Progenitor cell of endocrine pancreas (in vitro differentiated cells): ENCODE results near the gene GALK1. TPM values are rescaled to one million over a fixed set of nuclear protein-coding genes. Genes with fewer than 3 reads are reported as not detected.

Source experiments
- DNase-seq: peaks from one replicate; pipeline ENCODE4 v3.0.0; 2021; ENCODE audit warnings: low spot score; ENCODE audit not compliant: unreplicated experiment
- H3K27ac Mint-ChIP-seq: 2 replicates; pipeline ENCODE4 v1.8.0; 2021; ENCODE audit warnings: mild to moderate bottlenecking, moderate library complexity, mixed read lengths
- H3K27me3 Mint-ChIP-seq: 2 replicates; pipeline ENCODE4 v1.8.0; 2021; ENCODE audit warnings: mixed read lengths
- H3K36me3 Mint-ChIP-seq: 2 replicates; pipeline ENCODE4 v1.8.0; 2022; ENCODE audit warnings: mixed read lengths; ENCODE audit not compliant: insufficient read depth
- H3K4me1 Mint-ChIP-seq: 2 replicates; pipeline ENCODE4 v1.8.0; 2021; ENCODE audit warnings: low read depth, mixed read lengths
- H3K4me3 Mint-ChIP-seq: 2 replicates; pipeline ENCODE4 v1.8.0; 2021; ENCODE audit warnings: low read depth, mild to moderate bottlenecking, moderate library complexity, mixed read lengths
- H3K9me3 Mint-ChIP-seq: 2 replicates; pipeline ENCODE4 v1.8.0; 2021; ENCODE audit warnings: low read depth, mixed read lengths
- total RNA-seq: library from RNA; stranded (reverse); gene quantifications from 2 replicates; pipeline ENCODE4 v1.2.1, GENCODE V29; 2021
- TF ChIP-seq, protein P1 (sequence below): fragments of 200-600 bp; sonication (generic); IDR thresholded peaks from one replicate; pipeline ENCODE4 v1.5.0; 2021; ENCODE audit warnings: antibody characterized with exemption, mild to moderate bottlenecking; ENCODE audit not compliant: unreplicated experiment

The GALK1 gene
- total RNA-seq, 1 donor from 2014 or later, result 11.2 TPM

DNA sequence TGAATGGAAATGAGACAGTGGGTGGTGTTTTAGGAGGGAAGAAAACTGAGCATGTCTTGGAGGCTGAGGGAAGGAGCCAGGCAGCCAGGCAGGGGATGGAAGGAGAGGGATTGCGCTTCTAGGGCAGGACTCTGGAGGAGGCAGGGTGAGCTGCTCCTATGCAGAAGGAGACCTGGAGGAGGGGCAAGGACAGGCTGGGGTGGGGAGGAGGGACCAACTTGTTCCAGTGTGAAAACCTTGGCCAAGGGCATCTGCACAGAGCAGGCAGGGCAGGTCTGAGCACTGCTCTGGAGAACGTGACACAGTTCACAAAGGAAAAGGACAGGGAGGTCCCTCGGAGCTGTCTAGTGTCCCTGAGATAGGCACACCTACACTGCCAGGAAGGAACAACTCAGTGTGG is 5.5 kb downstream of the GALK1 start:
- Mint-ChIP-seq H3K36me3 (no peaks in the 10 kb centered on the region), H3K4me3 (no peak overlapping the region), H3K27me3 (peaks cover 10% of the 10 kb centered on the region), H3K4me1 (peaks cover 6% of the 10 kb centered on the region), H3K27ac (peak overlapping the region; percentile 13), H3K9me3 (no peaks in the 10 kb centered on the region)
- TF ChIP-seq, protein P1, sequence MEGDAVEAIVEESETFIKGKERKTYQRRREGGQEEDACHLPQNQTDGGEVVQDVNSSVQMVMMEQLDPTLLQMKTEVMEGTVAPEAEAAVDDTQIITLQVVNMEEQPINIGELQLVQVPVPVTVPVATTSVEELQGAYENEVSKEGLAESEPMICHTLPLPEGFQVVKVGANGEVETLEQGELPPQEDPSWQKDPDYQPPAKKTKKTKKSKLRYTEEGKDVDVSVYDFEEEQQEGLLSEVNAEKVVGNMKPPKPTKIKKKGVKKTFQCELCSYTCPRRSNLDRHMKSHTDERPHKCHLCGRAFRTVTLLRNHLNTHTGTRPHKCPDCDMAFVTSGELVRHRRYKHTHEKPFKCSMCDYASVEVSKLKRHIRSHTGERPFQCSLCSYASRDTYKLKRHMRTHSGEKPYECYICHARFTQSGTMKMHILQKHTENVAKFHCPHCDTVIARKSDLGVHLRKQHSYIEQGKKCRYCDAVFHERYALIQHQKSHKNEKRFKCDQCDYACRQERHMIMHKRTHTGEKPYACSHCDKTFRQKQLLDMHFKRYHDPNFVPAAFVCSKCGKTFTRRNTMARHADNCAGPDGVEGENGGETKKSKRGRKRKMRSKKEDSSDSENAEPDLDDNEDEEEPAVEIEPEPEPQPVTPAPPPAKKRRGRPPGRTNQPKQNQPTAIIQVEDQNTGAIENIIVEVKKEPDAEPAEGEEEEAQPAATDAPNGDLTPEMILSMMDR, result no peak
- no peak for DNase-seq

DNA sequence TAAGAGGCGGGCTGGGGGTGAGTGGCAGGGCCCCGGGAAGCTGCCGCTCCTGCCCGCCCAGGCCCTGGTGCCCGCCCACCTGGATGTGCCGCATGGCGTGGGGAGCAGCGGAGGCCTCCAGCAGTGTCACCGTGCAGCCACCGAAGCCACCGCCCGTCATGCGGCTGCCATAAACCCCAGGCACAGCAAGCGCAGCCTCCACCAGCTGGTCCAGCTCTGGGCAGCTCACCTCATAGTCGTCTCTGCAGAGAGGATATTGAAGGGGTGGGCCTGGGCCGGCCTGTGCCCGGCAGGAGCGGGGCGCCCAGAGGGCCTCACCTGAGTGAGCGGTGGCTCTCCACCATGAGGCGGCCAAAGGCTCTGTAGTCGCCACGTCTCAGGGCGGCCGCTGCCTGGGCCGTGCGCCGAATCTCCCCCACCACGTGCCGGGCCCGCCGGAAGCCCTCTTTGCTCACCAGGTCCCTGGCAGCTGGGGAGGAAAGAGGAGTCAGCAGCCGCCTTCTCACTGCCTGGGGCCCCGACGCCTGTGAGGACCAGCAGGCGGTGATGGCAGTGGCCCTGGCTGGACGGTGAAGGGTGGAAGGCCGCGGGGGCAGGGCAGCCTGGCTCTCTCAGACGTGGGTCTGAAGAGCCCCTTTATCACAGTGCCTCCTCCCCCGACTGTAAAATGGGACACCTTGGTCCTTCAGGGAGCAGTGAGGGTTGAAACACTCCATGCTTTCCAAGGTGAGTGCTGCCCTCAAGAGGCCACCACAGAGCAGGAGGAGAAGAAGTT is 6.7 kb downstream of the GALK1 start:
- no peak for DNase-seq
- no peaks in the 10 kb centered on the region for H3K9me3 Mint-ChIP-seq
- H3K36me3 Mint-ChIP-seq, result no peaks in the 10 kb centered on the region
- no peak overlapping the region for H3K4me3 Mint-ChIP-seq
- peaks cover 3% of the 10 kb centered on the region for H3K4me1 Mint-ChIP-seq
- TF ChIP-seq, protein P1, result peak; percentile 19
- H3K27me3 Mint-ChIP-seq, result peaks cover 10% of the 10 kb centered on the region
- H3K27ac Mint-ChIP-seq, result no peak overlapping the region

DNA sequence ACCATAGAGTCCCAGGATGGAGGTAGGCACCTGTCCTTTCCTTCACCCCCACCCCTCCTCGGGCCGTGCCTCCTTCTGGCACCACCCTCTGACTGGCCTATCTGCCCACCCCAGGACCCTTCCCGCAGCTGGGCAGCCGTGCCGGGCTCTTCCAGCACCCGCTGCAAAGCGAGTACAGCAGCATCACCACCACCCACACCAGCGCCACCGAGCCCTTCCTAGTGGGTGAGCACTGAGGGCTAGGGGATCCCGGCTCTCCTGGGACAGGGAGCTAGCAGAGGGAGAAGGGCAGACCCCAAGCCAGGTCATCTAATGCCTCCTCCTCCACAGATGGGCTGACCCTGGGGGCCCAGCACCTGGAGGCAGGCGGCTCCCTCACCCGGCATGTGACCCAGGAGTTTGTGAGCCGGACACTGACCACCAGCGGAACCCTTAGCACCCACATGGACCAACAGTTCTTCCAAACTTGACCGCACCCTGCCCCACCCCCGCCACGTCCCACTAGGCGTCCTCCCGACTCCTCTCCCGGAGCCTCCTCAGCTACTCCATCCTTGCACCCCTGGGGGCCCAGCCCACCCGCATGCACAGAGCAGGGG is 7.8 kb downstream of the GALK1 start:
- H3K4me3 Mint-ChIP-seq, result no peak overlapping the region
- H3K36me3 Mint-ChIP-seq, result no peaks in the 10 kb centered on the region
- no peak overlapping the region for H3K27ac Mint-ChIP-seq
- TF ChIP-seq, protein P1, result no peak
- no peak for DNase-seq
- H3K9me3 Mint-ChIP-seq, result no peaks in the 10 kb centered on the region
- peaks cover 3% of the 10 kb centered on the region for H3K4me1 Mint-ChIP-seq
- H3K27me3 Mint-ChIP-seq, result peaks cover 4% of the 10 kb centered on the region

DNA sequence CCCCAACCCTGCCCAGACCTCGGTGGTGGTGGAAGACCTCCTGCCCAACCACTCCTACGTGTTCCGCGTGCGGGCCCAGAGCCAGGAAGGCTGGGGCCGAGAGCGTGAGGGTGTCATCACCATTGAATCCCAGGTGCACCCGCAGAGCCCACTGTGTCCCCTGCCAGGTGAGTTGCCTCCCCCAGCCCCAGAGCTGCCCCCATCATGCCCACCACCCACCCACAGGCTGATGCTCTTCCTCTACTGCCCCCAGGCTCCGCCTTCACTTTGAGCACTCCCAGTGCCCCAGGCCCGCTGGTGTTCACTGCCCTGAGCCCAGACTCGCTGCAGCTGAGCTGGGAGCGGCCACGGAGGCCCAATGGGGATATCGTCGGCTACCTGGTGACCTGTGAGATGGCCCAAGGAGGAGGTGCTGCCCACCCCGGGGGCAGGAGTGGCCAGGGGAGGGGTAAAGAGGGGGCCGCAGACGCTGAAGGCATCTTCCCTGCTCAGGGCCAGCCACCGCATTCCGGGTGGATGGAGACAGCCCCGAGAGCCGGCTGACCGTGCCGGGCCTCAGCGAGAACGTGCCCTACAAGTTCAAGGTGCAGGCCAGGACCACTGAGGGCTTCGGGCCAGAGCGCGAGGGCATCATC is 8.4 kb downstream of the GALK1 start:
- DNase-seq, result no peak
- no peak overlapping the region for H3K27ac Mint-ChIP-seq
- TF ChIP-seq, protein P1, result no peak
- H3K4me1 Mint-ChIP-seq, result peaks cover 3% of the 10 kb centered on the region
- no peaks in the 10 kb centered on the region for H3K9me3 Mint-ChIP-seq
- H3K4me3 Mint-ChIP-seq, result no peak overlapping the region
- H3K36me3 Mint-ChIP-seq, result no peaks in the 10 kb centered on the region
- H3K27me3 Mint-ChIP-seq, result peaks cover 4% of the 10 kb centered on the region

DNA sequence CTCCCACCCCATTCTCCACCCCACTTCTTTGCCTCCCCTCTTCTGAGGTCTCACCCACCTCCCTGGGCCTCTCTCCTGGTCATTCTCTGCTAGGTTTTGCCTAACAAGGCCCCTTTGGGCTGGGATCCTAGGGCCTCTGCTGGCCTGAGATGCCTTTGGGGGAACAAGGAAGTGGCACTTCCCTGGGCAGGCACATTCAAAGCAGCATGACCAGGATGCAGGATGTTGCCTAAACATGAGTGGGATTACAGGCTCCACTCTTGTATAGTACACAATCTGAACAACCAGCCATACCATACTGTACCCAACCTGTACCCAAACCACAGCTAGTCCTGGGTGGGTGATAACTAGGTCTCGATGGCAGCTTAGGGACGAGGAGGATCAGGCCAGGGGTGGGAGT is 9.0 kb downstream of the GALK1 start:
- H3K4me1 Mint-ChIP-seq, result peaks cover 3% of the 10 kb centered on the region
- H3K4me3 Mint-ChIP-seq, result no peak overlapping the region
- no peaks in the 10 kb centered on the region for H3K9me3 Mint-ChIP-seq
- peaks cover 7% of the 10 kb centered on the region for H3K27me3 Mint-ChIP-seq
- TF ChIP-seq, protein P1, result no peak
- no peak for DNase-seq
- H3K36me3 Mint-ChIP-seq, result no peaks in the 10 kb centered on the region
- H3K27ac Mint-ChIP-seq, result no peak overlapping the region
